SK-N-SH (cell line): Measurements from ENCODE around the gene GPR183.

Source experiments
- EP300 ChIP-seq, 2 experiments: IDR thresholded peaks; 2 replicates each; pipeline versions ENCODE4 v1.4.0 to v1.6.1; 2012; ENCODE audit warnings: borderline replicate concordance in 1 of 2, low read depth in 1 of 2, low read length in 1 of 2
- JUND ChIP-seq: IDR thresholded peaks from 2 replicates; pipeline ENCODE4 v1.4.0; 2012
- MEF2A ChIP-seq: IDR thresholded peaks from 2 replicates; pipeline ENCODE4 v1.4.0; 2012; ENCODE audit warnings: low read depth, borderline replicate concordance
- MXI1 ChIP-seq: IDR thresholded peaks from 2 replicates; pipeline ENCODE4 v1.6.1; 2012; ENCODE audit warnings: mild to moderate bottlenecking, low read depth, low read length, improper control_type of control experiment
- RFX5 ChIP-seq: IDR thresholded peaks from 2 replicates; pipeline ENCODE4 v1.6.1; 2012; ENCODE audit warnings: mild to moderate bottlenecking, improper control_type of control experiment, low read length
- TF ChIP-seq, protein P1 (sequence below): fragments of 200-600 bp; sonication (generic); IDR thresholded peaks from 2 replicates; pipeline ENCODE4 v1.6.1; 2017; ENCODE audit warnings: antibody characterized with exemption, mild to moderate bottlenecking, moderate library complexity
- TF ChIP-seq, protein P2 (sequence below): IDR thresholded peaks from 2 replicates; pipeline ENCODE4 v1.4.0; 2012; ENCODE audit warnings: low read depth

DNA sequence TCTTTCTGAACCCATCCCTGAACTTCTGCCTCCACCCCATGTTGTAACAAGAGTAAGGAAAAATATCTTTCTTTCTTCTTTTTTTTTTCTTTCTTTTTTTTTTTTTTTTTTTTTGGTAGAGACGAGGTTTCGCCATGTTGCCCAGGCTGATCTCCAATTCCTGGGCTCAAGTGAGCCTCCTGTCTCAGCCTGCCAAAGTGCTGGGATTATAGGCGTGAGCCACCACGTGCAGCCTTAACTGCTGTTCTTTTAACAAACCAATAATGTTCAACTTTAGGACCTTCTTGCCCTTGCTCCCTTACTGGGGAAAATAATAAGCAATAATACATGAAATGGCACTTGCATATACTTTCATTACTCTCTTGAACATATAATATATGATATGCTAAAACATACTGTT is 19.6 kb downstream of the GPR183 start:
- TF ChIP-seq JUND = no peak
- TF ChIP-seq, protein P1, sequence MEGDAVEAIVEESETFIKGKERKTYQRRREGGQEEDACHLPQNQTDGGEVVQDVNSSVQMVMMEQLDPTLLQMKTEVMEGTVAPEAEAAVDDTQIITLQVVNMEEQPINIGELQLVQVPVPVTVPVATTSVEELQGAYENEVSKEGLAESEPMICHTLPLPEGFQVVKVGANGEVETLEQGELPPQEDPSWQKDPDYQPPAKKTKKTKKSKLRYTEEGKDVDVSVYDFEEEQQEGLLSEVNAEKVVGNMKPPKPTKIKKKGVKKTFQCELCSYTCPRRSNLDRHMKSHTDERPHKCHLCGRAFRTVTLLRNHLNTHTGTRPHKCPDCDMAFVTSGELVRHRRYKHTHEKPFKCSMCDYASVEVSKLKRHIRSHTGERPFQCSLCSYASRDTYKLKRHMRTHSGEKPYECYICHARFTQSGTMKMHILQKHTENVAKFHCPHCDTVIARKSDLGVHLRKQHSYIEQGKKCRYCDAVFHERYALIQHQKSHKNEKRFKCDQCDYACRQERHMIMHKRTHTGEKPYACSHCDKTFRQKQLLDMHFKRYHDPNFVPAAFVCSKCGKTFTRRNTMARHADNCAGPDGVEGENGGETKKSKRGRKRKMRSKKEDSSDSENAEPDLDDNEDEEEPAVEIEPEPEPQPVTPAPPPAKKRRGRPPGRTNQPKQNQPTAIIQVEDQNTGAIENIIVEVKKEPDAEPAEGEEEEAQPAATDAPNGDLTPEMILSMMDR = no peak
- TF ChIP-seq, protein P2, sequence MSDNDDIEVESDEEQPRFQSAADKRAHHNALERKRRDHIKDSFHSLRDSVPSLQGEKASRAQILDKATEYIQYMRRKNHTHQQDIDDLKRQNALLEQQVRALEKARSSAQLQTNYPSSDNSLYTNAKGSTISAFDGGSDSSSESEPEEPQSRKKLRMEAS = no peak
- TF ChIP-seq EP300 (IDR thresholded peaks at IDR 0.05; ENCODE audit: borderline replicate concordance in 1 of 2, low read depth in 1 of 2, low read length in 1 of 2) = no peak
- TF ChIP-seq MXI1 = no peak
- TF ChIP-seq MEF2A = no peak
- TF ChIP-seq RFX5 = no peak
